Small intestine (tissue), 16 donors: ENCODE measurements around the gene NR6A1. TPM values are rescaled to one million over a fixed set of nuclear protein-coding genes. Genes with fewer than 3 reads are reported as not detected.

Source experiments
- DNase-seq, 2 donors: peaks; one replicate each; pipeline versions ENCODE4 v3.0.0 to v3.0.0-alpha.2; 2013
- FAIRE-seq: peaks from 2 replicates; lab custom pipeline; 2012; peaks lifted over from hg19 to GRCh38; lab: Jason Lieb, UNC
- H3K27ac ChIP-seq, 3 donors: one replicate each; pipeline ENCODE4 v1.5.1; 2013; ENCODE audit warnings: low read length in 2 of 3, mild to moderate bottlenecking in 2 of 3, control low read depth in 1 of 3, inconsistent platforms in 1 of 3, low read depth in 1 of 3, moderate library complexity in 1 of 3
- H3K27me3 ChIP-seq, 3 donors: one replicate each; pipeline ENCODE4 v1.6.1; 2013; ENCODE audit warnings: low read length in 3 of 3, inconsistent platforms in 1 of 3; ENCODE audit not compliant: control insufficient read depth in 3 of 3, insufficient read depth in 3 of 3
- H3K36me3 ChIP-seq, 3 donors: one replicate each; pipeline ENCODE4 v1.6.1; 2013; ENCODE audit warnings: low read length in 3 of 3, inconsistent platforms in 1 of 3, low read depth in 1 of 3, mild to moderate bottlenecking in 1 of 3, moderate library complexity in 1 of 3; ENCODE audit not compliant: control insufficient read depth in 3 of 3, insufficient read depth in 2 of 3
- H3K4me1 ChIP-seq, 3 donors: one replicate each; pipeline ENCODE4 v1.6.1; 2013; ENCODE audit warnings: low read length in 2 of 3, inconsistent platforms in 1 of 3, low read depth in 1 of 3, mild to moderate bottlenecking in 1 of 3, moderate library complexity in 1 of 3; ENCODE audit not compliant: control insufficient read depth in 3 of 3, insufficient read depth in 2 of 3
- H3K4me3 ChIP-seq, 3 donors: one replicate each; pipeline ENCODE4 v1.5.1; 2013; ENCODE audit warnings: low read length in 3 of 3, control low read depth in 1 of 3, inconsistent platforms in 1 of 3, low read depth in 1 of 3, mild to moderate bottlenecking in 1 of 3, moderate library complexity in 1 of 3
- H3K9me3 ChIP-seq, 2 donors: one replicate each; pipeline ENCODE4 v1.6.1; 2013; ENCODE audit warnings: low read depth in 1 of 2, low read length in 1 of 2; ENCODE audit not compliant: control insufficient read depth in 2 of 2, insufficient read depth in 1 of 2
- WGBS, 3 donors: extraction: QIAGEN DNeasy Blood & Tissue Kit; methylation state at CpG; one replicate each; pipeline ENCODE4 v1.1.7; 2013; 5-methylcytosine and 5-hydroxymethylcytosine counted together
- long read RNA-seq, 10 donors: transcript quantifications; one replicate each; lab custom pipeline, GENCODE V29; 2026
- polyA plus RNA-seq, 4 donors: library from polyadenylated mRNA; stranded (reverse) in 3 of 4; unstranded in 1 of 4; fragments of 200-250 nt in 3 of 4; fragments of 120-200 nt in 1 of 4; gene quantifications; one replicate each; pipeline versions ENCODE4 v1.2.1 to v1.2.3, GENCODE V29; 2013
- donor health status: healthy with polysubstance abuse.
- donor health status: control.
- donor health status: control.
- donor health status: Bipolar disorder and iron deficiency.
- donor health status: healthy.

The NR6A1 gene
- polyA plus RNA-seq = 1 to 10 TPM; 2.3 to 6.0 (median 4.0) TPM
- long read RNA-seq, donor 1, full-length matches to known transcripts = 1 of 1 reads
- long read RNA-seq, donor 1, partial matches to known transcripts = 0 of 1 reads
- long read RNA-seq, donor 1, other reads (novel, unspliced or antisense) = 0 of 1 reads
- long read RNA-seq, donor 2 = 0 reads
- long read RNA-seq, donor 3 = 0 reads
- long read RNA-seq, donor 4 = 0 reads
- long read RNA-seq, donor 5 = 0 reads
- long read RNA-seq, donor 6 = 0 reads
- long read RNA-seq, donor 7 = 0 reads
- long read RNA-seq, donor 8 = 0 reads
- long read RNA-seq, donor 9 = 0 reads
- long read RNA-seq, donor 10 = 0 reads

DNA sequence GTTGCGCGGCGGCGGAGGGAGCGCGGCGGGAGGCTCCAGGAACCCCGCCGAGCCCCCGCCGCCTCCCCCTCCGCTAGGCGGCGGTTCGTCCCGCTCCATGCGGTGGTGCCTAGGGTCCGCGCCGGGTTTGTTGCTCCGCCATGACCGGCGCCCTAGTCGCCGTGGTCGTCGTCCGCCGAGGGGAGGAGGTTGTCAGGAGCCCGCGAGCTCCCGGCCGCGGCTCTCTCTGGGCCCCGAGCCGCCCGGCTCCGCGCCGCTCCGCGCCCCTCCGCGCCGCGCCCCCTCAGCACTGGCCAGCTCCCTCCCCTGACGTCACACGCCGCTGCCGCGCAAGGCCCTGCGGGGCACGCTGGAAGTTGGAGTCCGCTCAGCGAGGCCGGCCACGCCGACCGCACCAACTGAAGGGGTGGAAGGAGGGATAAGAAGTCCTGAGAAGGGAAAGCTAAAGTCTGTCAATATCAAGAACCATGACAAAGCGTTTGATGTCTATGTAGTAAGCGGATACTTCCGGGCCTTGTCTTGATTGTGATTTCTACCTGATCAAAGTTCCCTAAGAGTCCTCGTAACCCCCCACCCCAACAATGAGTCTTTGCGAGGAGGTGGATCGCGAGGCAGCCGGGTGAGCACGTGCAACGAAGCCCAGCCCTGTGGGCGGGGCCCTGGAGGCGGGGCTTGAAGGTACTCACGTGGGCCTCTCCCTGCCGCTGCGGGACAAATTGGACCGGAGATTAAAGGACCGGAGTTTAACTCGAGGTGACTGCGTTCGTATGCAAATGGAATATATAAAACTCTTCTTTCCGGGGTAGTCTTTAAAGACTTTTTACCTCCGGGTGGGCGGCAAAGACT, at the start of gene NR6A1:
NR6A1 (minus strand) TSS at position 291 of the 846 bp plus-strand sequence.
- FAIRE-seq (no peak), DNase-seq (peak; percentile 98 to 99)
- Histone ChIP-seq H3K27me3 (peaks cover 0 to 8% (median 0%) of the 10 kb centered on the region in 3 donors), H3K9me3 (no peaks in the 10 kb centered on the region), H3K4me3 (peak within 1 kb of the TSS; percentile 70 to 85 (median 81)), H3K36me3 (no peaks in the 10 kb centered on the region), H3K4me1 (peaks cover 0 to 17% (median 0%) of the 10 kb centered on the region in 3 donors), H3K27ac (peak within 1 kb of the TSS; percentile 82 to 91 (median 91))
- WGBS, 3 donors = 0 to 1% (median 1%) methylated on average over 54 to 82 of the region's 82 CpGs

- FAIRE-seq = no peak
- Histone ChIP-seq H3K4me3 (no peak overlapping the region), H3K4me1 (peaks cover 0 to 9% (median 0%) of the 10 kb centered on the region in 3 donors), H3K9me3 (no peaks in the 10 kb centered on the region), H3K36me3 (no peaks in the 10 kb centered on the region), H3K27me3 (no peaks in the 10 kb centered on the region), H3K27ac (peak overlapping the region in 1 of 3 donors; percentile 9)
- 30 to 57% (median 40%) methylated on average over 18 of the region's 18 CpGs for WGBS, 3 donors
- peak; percentile 40 to 59 for DNase-seq
Measured at GRCh38 chr9:124818431-124819281, 47.5 kb upstream of the NR6A1 start.

- no peaks in the 10 kb centered on the region for H3K27me3 ChIP-seq
- H3K27ac ChIP-seq = no peak overlapping the region
- peaks cover 0 to 16% (median 0%) of the 10 kb centered on the region in 3 donors for H3K4me1 ChIP-seq
- H3K36me3 ChIP-seq = no peaks in the 10 kb centered on the region
- H3K4me3 ChIP-seq = no peak overlapping the region
- WGBS, 3 donors = 87 to 91% (median 89%) methylated on average over 5 of the region's 5 CpGs
- FAIRE-seq (no peak), DNase-seq (no peak)
- H3K9me3 ChIP-seq = no peaks in the 10 kb centered on the region
Measured at GRCh38 chr9:124815601-124816000, 44.5 kb upstream of the NR6A1 start.

- Histone ChIP-seq H3K9me3 (no peaks in the 10 kb centered on the region), H3K4me1 (peaks cover 0 to 13% (median 0%) of the 10 kb centered on the region in 3 donors), H3K36me3 (peaks cover 0 to 8% (median 0%) of the 10 kb centered on the region in 3 donors), H3K27me3 (no peaks in the 10 kb centered on the region), H3K27ac (no peak overlapping the region), H3K4me3 (no peak overlapping the region)
- no peak for FAIRE-seq
- WGBS, 3 donors = 73 to 84% (median 80%) methylated on average over 5 of the region's 5 CpGs
- DNase-seq = no peak
Measured at GRCh38 chr9:124814164-124814535, 43.0 kb upstream of the NR6A1 start.

GRCh38 chr9:124813501-124814163, 42.5 kb upstream of the NR6A1 start:
- no peak overlapping the region for H3K4me3 ChIP-seq
- DNase-seq = no peak
- peaks cover 0 to 8% (median 0%) of the 10 kb centered on the region in 3 donors for H3K36me3 ChIP-seq
- no peak overlapping the region for H3K27ac ChIP-seq
- 83 to 86% (median 83%) methylated on average over 11 of the region's 11 CpGs for WGBS, 3 donors
- no peaks in the 10 kb centered on the region for H3K9me3 ChIP-seq
- FAIRE-seq = no peak
- H3K4me1 ChIP-seq = peaks cover 0 to 7% (median 0%) of the 10 kb centered on the region in 3 donors
- H3K27me3 ChIP-seq = no peaks in the 10 kb centered on the region

DNA sequence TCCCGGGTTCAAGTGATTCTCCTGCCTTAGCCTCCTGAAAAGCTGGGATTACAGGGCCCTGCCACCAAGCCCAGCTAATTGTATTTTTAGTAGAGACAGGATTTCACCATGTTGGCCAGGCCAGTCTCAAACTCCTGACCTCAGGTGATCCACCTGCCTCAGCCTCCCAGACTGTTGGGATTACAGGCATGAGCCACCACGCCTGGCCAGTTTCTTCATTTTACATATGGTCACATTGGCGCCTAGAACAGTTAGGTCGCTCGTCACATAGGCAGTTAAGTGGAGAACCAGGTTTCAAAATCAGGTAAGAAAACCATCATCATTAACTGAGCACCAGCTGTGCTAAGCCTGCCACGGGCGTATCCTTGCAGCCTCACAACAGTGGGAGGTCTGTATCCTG, 41.9 kb upstream of the NR6A1 start:
- DNase-seq (no peak), FAIRE-seq (no peak)
- no peaks in the 10 kb centered on the region for H3K27me3 ChIP-seq
- H3K9me3 ChIP-seq = no peaks in the 10 kb centered on the region
- peak overlapping the region in 1 of 3 donors; percentile 42 for H3K27ac ChIP-seq
- H3K36me3 ChIP-seq = peaks cover 0 to 8% (median 0%) of the 10 kb centered on the region in 3 donors
- WGBS, 3 donors = 83 to 87% (median 84%) methylated on average over 7 of the region's 7 CpGs
- H3K4me1 ChIP-seq = peaks cover 0 to 7% (median 0%) of the 10 kb centered on the region in 3 donors
- no peak overlapping the region for H3K4me3 ChIP-seq

DNA sequence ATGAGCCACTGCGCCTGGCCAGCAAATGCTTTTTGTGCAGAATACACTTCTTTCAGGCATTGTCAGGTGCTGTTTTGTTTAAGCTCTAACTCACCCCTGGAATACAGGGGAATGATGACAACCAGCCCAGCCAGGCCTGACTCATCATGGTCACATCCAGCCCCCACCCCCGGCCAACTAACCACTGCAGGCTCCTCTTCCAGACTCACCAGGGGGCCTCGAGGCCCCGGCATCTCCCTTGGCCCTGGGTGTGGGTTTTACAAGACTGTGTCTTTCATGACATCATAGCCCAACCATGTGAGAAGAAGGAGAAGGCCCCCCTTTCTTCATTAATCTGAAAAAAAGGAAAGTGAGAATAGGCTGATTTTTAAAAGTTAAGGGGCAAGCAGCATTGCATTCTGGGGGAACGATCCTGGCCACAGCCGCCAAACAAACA, 41.3 kb upstream of the NR6A1 start:
- no peaks in the 10 kb centered on the region for H3K27me3 ChIP-seq
- H3K4me3 ChIP-seq = no peak overlapping the region
- H3K27ac ChIP-seq = peak overlapping the region in 1 of 3 donors; percentile 42
- no peaks in the 10 kb centered on the region for H3K9me3 ChIP-seq
- peaks cover 0 to 10% (median 0%) of the 10 kb centered on the region in 3 donors for H3K36me3 ChIP-seq
- DNase-seq = peak in 1 of 2 donors; percentile 27
- 64 to 77% (median 70%) methylated on average over 6 of the region's 6 CpGs for WGBS, 3 donors
- peaks cover 0 to 7% (median 0%) of the 10 kb centered on the region in 3 donors for H3K4me1 ChIP-seq
- FAIRE-seq = no peak
